GM12878 (cell line): ENCODE results near the gene SLC6A1.

Source experiments
- EED ChIP-seq: sonication (generic); IDR thresholded peaks from 2 replicates; pipeline ENCODE4 v1.6.1; 2016; ENCODE audit warnings: antibody characterized with exemption, low read depth
- EP300 ChIP-seq, 2 experiments: fragments of 150-350 bp in 1 of 2; IDR thresholded peaks; 2 replicates each; pipeline ENCODE4 v1.6.1; 2011 to 2012; ENCODE audit warnings: low read depth in 2 of 2, low read length in 2 of 2, borderline replicate concordance in 1 of 2, improper control_type of control experiment in 1 of 2, inconsistent platforms in 1 of 2; ENCODE audit not compliant: control insufficient read depth in 1 of 2
- HDAC6 ChIP-seq: fragments of 200-600 bp; sonication (generic); IDR thresholded peaks from one replicate; pipeline ENCODE4 v1.8.0; 2017; ENCODE audit warnings: antibody characterized with exemption; ENCODE audit not compliant: unreplicated experiment
- YY1 ChIP-seq: IDR thresholded peaks from 2 replicates; pipeline ENCODE4 v1.6.1; 2011; ENCODE audit warnings: low read depth, mild to moderate bottlenecking, low read length
- TF ChIP-seq, protein P1 (sequence below): IDR thresholded peaks from 2 replicates; pipeline ENCODE4 v1.6.1; 2012; ENCODE audit warnings: low read depth, low read length, improper control_type of control experiment
- TF ChIP-seq, protein P2 (sequence below), 3 experiments: IDR thresholded peaks in 2 of 3; conservative IDR thresholded peaks in 1 of 3; 2 replicates each; pipeline ENCODE4 v1.5.1; 2011; ENCODE audit warnings: low read depth in 3 of 3, low read length in 3 of 3, mild to moderate bottlenecking in 3 of 3, control low read depth in 2 of 3, moderate library complexity in 2 of 3, inconsistent platforms in 1 of 3, mixed read lengths in 1 of 3; ENCODE audit not compliant: control insufficient read depth in 2 of 3, insufficient read depth in 1 of 3; ENCODE audit errors: extremely low read depth in 1 of 3
- TF ChIP-seq, protein P3 (sequence below): IDR thresholded peaks from 2 replicates; pipeline ENCODE4 v1.6.1; 2012; ENCODE audit warnings: mild to moderate bottlenecking, low read depth, low read length

DNA sequence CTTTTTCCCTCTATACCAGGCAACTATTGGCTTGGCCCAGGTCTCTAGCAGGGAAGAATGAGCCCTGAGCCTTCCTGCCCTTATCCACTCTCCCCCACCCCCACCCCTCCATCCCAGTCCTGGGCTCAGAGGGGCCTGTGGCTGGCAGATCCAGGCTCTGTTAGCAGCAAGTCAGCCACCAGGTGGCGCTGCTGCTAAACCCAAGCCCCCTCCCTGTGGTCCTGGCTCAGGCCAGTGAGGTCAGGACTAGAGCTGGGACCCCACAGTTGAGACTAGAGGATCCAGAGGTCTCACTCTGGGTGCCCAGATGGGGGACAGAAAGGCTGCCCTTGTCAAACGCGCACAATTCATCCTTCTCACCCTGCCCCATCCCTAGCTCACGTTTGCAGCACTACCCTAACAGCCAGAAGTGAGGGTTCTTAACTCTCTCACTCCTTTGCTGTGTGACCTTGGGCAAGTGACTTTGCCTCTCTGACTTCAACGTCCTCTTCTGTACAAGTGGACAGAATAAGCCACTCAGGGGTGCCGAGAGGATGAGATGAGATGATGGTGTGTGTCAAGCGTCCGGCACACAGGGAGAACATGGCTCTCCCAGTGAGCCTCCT lies 46.8 kb upstream of the SLC6A1 start:
- TF ChIP-seq HDAC6 (no peak), EED (no peak), YY1 (no peak), EP300 (IDR thresholded peaks at IDR 0.05; ENCODE audit: borderline replicate concordance in 1 of 2, control insufficient read depth in 1 of 2, low read depth in 2 of 2, low read length in 2 of 2) (no peak)
- TF ChIP-seq, protein P1, sequence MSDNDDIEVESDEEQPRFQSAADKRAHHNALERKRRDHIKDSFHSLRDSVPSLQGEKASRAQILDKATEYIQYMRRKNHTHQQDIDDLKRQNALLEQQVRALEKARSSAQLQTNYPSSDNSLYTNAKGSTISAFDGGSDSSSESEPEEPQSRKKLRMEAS = no peak
- TF ChIP-seq, protein P2, sequence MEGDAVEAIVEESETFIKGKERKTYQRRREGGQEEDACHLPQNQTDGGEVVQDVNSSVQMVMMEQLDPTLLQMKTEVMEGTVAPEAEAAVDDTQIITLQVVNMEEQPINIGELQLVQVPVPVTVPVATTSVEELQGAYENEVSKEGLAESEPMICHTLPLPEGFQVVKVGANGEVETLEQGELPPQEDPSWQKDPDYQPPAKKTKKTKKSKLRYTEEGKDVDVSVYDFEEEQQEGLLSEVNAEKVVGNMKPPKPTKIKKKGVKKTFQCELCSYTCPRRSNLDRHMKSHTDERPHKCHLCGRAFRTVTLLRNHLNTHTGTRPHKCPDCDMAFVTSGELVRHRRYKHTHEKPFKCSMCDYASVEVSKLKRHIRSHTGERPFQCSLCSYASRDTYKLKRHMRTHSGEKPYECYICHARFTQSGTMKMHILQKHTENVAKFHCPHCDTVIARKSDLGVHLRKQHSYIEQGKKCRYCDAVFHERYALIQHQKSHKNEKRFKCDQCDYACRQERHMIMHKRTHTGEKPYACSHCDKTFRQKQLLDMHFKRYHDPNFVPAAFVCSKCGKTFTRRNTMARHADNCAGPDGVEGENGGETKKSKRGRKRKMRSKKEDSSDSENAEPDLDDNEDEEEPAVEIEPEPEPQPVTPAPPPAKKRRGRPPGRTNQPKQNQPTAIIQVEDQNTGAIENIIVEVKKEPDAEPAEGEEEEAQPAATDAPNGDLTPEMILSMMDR (IDR thresholded peaks at IDR 0.05 in 2 of 3, conservative IDR thresholded peaks at IDR 0.05 in 1 of 3; ENCODE audit: control insufficient read depth in 2 of 3, extremely low read depth in 1 of 3, insufficient read depth in 1 of 3, low read depth in 3 of 3, low read length in 3 of 3) = peak; percentile 64 to 86 (median 70)
- TF ChIP-seq, protein P3, sequence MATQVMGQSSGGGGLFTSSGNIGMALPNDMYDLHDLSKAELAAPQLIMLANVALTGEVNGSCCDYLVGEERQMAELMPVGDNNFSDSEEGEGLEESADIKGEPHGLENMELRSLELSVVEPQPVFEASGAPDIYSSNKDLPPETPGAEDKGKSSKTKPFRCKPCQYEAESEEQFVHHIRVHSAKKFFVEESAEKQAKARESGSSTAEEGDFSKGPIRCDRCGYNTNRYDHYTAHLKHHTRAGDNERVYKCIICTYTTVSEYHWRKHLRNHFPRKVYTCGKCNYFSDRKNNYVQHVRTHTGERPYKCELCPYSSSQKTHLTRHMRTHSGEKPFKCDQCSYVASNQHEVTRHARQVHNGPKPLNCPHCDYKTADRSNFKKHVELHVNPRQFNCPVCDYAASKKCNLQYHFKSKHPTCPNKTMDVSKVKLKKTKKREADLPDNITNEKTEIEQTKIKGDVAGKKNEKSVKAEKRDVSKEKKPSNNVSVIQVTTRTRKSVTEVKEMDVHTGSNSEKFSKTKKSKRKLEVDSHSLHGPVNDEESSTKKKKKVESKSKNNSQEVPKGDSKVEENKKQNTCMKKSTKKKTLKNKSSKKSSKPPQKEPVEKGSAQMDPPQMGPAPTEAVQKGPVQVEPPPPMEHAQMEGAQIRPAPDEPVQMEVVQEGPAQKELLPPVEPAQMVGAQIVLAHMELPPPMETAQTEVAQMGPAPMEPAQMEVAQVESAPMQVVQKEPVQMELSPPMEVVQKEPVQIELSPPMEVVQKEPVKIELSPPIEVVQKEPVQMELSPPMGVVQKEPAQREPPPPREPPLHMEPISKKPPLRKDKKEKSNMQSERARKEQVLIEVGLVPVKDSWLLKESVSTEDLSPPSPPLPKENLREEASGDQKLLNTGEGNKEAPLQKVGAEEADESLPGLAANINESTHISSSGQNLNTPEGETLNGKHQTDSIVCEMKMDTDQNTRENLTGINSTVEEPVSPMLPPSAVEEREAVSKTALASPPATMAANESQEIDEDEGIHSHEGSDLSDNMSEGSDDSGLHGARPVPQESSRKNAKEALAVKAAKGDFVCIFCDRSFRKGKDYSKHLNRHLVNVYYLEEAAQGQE = no peak
